ENCODE data around the gene MKKS. TPM values are rescaled to one million over a fixed set of nuclear protein-coding genes. Genes with fewer than 3 reads are reported as not detected.
A peak's percentile ranks its signal among the peaks of the same experiment; 100 is the strongest.

MKKS gene
- total RNA-seq, 2 donors from 2014 or later: 2.2 to 6.4 TPM

DNA sequence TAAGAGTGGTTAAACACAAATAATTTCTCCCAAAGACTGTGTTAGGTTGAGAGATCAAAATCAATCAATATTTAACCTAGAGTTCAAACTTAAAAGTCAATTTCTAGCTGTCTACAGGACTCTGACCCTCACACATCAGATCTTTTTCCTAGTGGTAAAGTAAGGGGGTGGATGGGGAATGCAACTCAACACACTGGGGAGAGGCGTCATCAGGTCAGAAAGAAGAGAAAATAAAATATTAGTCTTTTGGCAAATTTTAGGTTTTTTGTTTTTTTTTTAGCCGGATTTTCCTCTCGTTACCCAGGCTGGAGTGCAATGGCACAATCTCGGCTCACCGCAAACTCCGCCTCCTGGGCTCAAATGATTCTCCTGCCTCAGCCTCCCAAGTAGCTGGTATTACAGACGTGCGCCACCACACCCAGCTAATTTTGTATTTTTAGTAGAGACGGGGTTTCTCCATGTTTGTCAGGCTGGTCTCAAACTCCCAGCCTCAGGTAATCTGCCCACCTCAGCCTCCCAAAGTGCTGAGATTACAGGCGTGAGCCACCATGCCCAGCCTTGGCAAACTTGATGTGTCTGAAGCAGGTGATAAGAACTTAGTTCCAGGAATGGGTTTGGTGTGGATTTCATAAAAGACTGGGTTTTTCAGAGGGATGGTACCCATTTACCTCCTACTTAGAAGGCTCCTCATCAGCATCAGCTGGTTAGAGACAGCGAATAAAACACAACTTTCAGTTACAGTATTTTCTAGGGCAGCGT lies 65.9 kb downstream of the MKKS start:
- DNase-seq (ENCODE audit: low spot score in 2 of 2): no peak
- no peak for ATAC-seq
- Mint-ChIP-seq H3K36me3 (no peaks in the 10 kb centered on the region), H3K27ac (no peak overlapping the region), H3K9me3 (peaks cover under 1% of the 10 kb centered on the region in 2 donors)

DNA sequence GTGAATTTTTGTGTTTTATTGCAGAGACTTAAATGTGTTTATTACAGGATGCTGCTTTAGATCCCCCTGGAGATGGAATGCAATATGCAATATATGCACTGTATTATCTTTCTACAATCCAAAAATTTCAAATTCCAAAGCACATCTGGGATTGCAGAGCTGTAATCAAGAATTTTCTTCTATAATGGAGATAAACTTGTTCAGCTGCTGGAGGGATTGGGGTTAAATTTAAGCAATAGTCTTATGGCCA lies 66.4 kb downstream of the MKKS start:
- ATAC-seq: no peak
- H3K9me3 Mint-ChIP-seq: no peaks in the 10 kb centered on the region
- no peak for DNase-seq (ENCODE audit: low spot score in 2 of 2)
- no peak overlapping the region for H3K27ac Mint-ChIP-seq
- H3K36me3 Mint-ChIP-seq: no peaks in the 10 kb centered on the region

DNA sequence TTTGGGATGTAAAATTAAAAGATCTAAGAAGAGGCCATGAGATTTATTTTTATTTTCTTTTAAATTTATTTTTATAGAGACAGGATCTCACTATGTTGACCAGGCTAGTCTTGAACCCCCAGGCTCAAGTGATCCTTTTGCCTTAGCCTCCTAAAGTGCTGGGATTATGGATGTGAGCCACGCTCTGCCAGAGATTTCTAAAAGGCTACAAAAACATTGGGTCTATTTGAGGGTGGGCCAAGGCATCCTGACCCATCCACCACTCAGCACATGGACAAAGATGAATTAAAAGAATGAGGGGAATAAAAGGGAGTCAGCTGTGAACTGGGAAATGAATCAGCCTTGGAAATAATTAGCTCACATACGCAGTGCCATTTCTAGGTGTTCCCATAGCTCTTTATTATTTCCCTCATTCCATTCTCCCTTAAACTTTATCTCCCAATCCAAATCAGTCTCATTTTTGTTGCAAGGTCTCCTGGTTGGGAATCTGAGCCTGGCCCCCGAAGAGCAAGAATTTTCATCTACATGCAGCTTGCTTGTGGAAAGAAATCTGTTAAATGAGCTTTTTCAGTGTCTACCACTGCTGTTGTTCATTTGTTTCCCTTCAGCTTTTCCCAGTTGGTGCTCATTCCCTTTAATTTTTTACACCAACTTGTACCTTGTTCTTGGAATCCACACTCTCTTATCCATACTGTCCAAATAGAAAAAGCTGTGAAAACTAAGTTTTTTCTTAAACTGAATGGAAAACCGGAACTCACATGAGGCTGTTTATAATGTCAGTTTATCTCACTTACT lies 66.9 kb downstream of the MKKS start:
- DNase-seq (ENCODE audit: low spot score in 2 of 2): no peak
- H3K27ac Mint-ChIP-seq: no peak overlapping the region
- ATAC-seq: no peak
- H3K36me3 Mint-ChIP-seq: no peaks in the 10 kb centered on the region
- no peaks in the 10 kb centered on the region for H3K9me3 Mint-ChIP-seq

DNA sequence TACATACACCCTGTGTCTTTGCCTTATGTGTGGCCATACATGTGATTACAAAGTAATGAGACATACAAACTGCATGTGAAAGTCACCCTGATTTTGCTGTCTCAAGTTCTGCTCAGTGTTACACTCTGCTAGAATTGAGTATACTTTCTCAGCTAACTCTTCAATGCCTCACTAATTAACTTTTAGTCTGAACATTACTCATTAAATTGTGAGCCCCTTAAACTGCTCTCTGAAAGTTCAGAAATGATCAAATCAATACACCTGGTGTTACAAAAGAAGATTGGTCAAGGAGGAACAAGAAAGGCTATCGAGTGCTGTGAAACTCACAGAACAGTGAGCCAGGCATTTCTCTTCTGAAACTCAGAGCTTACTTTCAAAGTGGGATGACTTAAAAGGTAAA lies 71.3 kb downstream of the MKKS start:
- no peak for DNase-seq (ENCODE audit: low spot score in 2 of 2)
- ATAC-seq: peak in 1 of 2 donors; percentile 32
- Mint-ChIP-seq H3K27ac (no peak overlapping the region), H3K9me3 (no peaks in the 10 kb centered on the region), H3K36me3 (no peaks in the 10 kb centered on the region)

DNA sequence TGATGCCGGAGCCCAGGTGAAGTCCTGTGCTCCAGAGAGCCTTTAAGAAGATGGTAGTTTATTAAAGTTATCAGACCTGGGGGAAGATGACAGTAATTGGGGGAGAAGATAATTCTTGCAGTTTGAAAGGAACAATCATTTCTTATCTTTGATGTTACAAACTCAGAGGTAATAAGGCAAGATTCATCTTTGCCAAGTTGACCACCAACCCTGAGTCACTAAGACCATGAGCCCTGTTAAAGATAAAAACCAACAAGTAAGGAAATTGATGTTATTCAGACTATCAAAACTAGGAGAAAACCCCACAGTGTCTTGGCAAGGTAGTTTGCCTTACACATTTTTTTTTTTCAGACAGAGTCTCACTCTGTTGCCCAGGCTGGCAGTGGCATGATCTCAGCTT lies 73.1 kb downstream of the MKKS start:
- H3K36me3 Mint-ChIP-seq: peaks cover 0 to 7% of the 10 kb centered on the region in 2 donors
- H3K27ac Mint-ChIP-seq: no peak overlapping the region
- peaks cover 0 to 5% of the 10 kb centered on the region in 2 donors for H3K9me3 Mint-ChIP-seq
- DNase-seq (ENCODE audit: low spot score in 2 of 2) (no peak), ATAC-seq (no peak)

DNA sequence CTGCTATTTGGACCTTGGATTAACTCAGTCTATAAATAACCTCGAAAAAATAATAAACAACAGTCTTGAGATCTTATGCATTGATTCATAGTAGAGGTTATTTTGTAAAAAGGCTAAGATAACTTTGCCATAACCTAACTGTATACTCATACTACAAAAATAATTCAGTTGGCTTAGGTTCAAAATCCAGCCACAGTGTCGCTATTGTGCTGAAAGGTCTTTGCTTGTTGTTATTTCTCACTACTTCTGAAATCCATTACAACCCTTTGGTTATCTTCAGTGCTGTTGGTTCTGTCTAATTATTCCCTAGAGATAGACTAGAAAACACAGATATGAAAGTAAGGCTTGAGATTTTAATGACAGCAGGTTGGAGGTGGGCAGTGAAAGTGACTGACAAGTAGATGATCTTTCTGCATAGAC lies 74.4 kb downstream of the MKKS start:
- H3K36me3 Mint-ChIP-seq: peaks cover 0 to 7% of the 10 kb centered on the region in 2 donors
- peaks cover 0 to 5% of the 10 kb centered on the region in 2 donors for H3K9me3 Mint-ChIP-seq
- DNase-seq (ENCODE audit: low spot score in 2 of 2) (no peak), ATAC-seq (no peak)
- no peak overlapping the region for H3K27ac Mint-ChIP-seq

DNA sequence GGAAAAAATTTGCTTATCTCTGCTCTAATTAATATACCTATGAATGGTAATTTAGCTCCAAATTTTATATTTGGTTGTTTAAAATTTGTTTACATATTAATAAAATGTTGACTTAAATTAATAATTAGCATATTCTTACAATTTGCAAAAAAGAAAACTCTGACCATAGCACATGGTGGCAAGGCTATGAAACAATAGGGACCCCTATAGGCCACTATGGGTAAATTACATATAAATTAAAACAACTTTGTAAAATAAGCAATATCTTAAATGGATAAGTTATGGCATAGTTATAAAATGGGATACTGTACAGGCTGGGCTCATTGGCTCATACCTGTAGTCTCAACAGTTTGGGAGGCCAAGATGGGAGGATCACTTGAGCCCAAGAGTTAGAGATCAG lies 76.0 kb downstream of the MKKS start:
- no peak for ATAC-seq

DNA sequence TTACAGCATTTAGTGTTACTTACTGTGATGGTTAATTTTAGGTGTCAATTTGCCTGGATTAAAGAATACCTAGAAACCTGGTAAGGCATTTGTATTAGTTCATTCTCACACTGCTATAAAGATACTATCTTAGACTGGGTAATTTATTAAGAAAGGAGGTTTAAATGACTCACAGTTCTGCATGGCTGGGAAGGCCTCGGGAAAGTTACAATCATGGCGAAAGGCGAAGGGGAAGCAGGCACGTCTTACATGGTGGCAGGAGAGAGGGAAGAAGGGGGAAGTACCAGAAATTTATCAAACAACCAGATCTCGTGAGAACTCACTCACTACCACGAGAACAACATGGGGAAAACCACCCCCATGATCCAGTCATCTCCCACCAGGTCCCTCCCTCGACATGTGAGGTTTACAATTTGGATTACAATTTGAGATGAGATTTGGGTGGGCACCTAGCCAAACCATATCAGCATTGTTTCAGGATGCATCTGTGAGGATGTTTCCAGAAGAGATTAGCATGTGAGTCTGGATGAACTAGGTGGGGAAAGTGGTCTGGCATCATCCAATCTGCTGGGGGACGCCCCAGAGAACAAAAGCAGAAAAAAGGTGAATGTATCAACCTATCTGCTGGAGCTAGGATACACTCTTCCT lies 76.8 kb downstream of the MKKS start:
- no peak overlapping the region for H3K27ac Mint-ChIP-seq

More for the DNA sequence above, 76.0 kb downstream of the MKKS start:
- no peak for DNase-seq (ENCODE audit: low spot score in 2 of 2)
- Mint-ChIP-seq H3K27ac (no peak overlapping the region), H3K36me3 (peaks cover 0 to 7% of the 10 kb centered on the region in 2 donors), H3K9me3 (peaks cover 0 to 5% of the 10 kb centered on the region in 2 donors)

DNA sequence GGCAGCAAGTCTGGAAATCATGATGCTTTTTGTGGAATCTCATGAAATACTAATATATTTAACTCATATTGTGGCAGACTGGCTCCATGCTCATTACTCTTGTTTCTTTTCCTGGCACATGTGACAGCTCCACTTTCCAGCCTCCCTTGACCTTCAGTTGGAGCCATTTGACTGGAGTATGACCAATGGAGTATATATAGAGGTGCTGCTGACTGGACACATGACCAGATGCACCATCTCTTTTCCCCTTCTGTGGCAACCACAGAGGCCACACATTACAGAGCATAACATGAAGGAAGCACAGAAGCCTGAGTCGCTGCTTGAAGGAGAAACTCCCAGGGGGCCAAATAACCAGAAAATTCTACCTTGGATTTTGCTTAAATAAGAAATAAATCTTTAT lies 77.4 kb downstream of the MKKS start:
- H3K36me3 Mint-ChIP-seq: peaks cover 0 to 7% of the 10 kb centered on the region in 2 donors
- ATAC-seq (no peak), DNase-seq (ENCODE audit: low spot score in 2 of 2) (no peak)
- peaks cover 0 to 9% of the 10 kb centered on the region in 2 donors for H3K9me3 Mint-ChIP-seq
- H3K27ac Mint-ChIP-seq: no peak overlapping the region

More for the DNA sequence above, 76.8 kb downstream of the MKKS start:
- Mint-ChIP-seq H3K36me3 (peaks cover 0 to 7% of the 10 kb centered on the region in 2 donors), H3K9me3 (peaks cover 0 to 8% of the 10 kb centered on the region in 2 donors)
- DNase-seq (ENCODE audit: low spot score in 2 of 2) (no peak), ATAC-seq (no peak)

DNA sequence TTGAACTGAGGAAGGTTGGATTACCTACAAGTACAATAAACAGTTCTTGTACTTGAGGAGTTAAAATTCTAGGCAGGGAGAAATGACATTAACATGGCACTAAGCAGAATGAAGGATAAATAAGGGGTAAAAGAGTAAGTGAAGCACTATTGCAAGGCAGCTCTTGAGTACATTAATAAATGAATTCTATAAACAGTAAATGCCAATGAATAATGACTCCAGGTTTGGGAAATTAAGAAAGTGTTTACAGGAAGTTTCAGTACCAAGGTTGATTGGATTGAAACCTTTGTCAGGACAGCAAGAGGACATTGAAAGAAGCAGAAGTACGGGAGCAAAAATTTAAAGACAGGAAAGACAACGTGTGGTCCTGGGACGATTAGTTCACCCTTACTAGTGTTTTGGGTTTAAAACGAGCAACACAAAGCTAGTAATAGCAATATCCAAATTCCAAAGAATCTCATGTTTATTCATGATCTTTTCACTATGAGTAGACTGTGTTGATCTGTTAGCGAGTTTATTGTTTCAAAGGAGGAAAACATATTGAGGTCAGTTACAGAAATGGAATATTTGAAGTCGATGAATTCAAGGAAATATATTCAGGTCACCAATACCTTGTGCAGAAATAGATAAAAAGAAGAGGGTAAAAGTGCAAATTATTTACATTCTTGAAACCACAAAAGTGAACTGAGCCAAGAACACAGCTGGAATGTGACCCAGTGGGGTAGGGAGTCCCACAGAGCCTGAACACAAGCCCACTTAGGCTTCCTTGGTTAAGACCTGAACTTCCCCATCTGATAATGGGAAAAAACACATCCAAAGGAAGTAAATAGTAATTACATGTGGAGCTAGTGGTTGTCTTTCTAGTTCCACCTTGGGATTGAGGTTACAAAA lies 80.8 kb downstream of the MKKS start:
- Mint-ChIP-seq H3K36me3 (peaks cover 0 to 11% of the 10 kb centered on the region in 2 donors), H3K27ac (no peak overlapping the region), H3K9me3 (peaks cover 0 to 13% of the 10 kb centered on the region in 2 donors)
- DNase-seq (ENCODE audit: low spot score in 2 of 2) (no peak), ATAC-seq (no peak)

Other genes with a start within 250 kb of the MKKS start
- under 1 TPM; 0.12 to 0.61 TPM for gene SNAP25, start 215.4 kb downstream of the MKKS start, total RNA-seq
- gene SLX4IP, start 1.1 kb upstream of the MKKS start, total RNA-seq: 1 to 10 TPM; 3.8 to 9.1 TPM
- under 1 TPM; 0.11 to 0.62 TPM for gene JAG1, start 239.8 kb upstream of the MKKS start, total RNA-seq